IMR-90 (cell line): ENCODE data around the gene ADCY5.

Experiments used
- CEBPB ChIP-seq: IDR thresholded peaks from 2 replicates; pipeline ENCODE4 v1.6.1; 2012; ENCODE audit warnings: low read depth, low read length, improper control_type of control experiment
- CTCF ChIP-seq: conservative IDR thresholded peaks from 2 replicates; pipeline ENCODE4 v1.5.1; 2012; ENCODE audit warnings: mild to moderate bottlenecking, low read depth, low read length, improper control_type of control experiment
- TF ChIP-seq, protein P1 (sequence below): fragments of 150-350 bp; IDR thresholded peaks from 2 replicates; pipeline ENCODE4 v1.6.1; 2017; ENCODE audit warnings: mild to moderate bottlenecking, antibody characterized with exemption, low read length, low read depth

DNA sequence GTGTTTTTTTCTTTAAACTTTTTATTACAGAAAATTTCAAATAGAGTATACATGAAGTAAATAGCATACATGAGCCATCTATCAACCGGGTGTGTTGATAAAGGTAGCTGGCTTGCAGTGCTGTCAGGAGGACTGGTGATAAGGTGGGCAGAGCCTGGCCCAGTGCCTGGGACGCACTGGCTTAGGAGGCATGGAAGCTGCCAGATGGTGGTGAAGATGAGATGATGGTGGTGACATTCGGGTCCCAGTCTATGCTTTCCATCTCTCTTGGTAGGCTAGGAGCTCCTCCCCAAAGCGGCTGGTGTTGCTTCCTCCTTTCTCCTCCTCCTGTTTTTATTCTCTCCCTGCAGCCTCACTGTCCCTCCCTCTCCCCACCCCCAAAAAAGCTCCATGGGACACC, 101.7 kb downstream of the ADCY5 start:
- TF ChIP-seq CTCF (no peak), CEBPB (no peak)
- TF ChIP-seq, protein P1, sequence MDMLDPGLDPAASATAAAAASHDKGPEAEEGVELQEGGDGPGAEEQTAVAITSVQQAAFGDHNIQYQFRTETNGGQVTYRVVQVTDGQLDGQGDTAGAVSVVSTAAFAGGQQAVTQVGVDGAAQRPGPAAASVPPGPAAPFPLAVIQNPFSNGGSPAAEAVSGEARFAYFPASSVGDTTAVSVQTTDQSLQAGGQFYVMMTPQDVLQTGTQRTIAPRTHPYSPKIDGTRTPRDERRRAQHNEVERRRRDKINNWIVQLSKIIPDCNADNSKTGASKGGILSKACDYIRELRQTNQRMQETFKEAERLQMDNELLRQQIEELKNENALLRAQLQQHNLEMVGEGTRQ, result no peak
